ENCODE measurements around the gene NR1H3. TPM values are rescaled to one million over a fixed set of nuclear protein-coding genes. Genes with fewer than 3 reads are reported as not detected.

The NR1H3 gene
- polyA plus RNA-seq, 2 of the 4 experiments (the other 2 are of a cell fraction) = 14.5 to 18.7 TPM

DNA sequence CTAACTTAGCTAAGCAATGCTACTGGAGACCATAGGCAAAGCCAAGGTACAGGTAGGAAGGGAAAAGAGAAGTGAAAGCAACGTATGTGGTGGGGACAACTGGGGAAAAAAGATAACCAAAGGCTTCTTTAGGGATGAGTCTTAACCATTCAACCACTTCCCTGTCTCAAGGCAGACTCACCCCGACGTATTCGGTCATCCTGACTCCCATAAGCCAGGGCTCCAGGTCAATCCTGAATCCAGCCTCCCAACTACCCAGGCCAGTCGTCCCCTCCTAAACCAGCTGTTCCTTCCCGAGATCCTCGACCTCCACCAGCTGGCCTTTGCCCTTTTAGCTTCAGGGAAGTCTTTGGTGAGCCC, 9.5 kb upstream of the NR1H3 start (continued):
- TF ChIP-seq, protein P1, sequence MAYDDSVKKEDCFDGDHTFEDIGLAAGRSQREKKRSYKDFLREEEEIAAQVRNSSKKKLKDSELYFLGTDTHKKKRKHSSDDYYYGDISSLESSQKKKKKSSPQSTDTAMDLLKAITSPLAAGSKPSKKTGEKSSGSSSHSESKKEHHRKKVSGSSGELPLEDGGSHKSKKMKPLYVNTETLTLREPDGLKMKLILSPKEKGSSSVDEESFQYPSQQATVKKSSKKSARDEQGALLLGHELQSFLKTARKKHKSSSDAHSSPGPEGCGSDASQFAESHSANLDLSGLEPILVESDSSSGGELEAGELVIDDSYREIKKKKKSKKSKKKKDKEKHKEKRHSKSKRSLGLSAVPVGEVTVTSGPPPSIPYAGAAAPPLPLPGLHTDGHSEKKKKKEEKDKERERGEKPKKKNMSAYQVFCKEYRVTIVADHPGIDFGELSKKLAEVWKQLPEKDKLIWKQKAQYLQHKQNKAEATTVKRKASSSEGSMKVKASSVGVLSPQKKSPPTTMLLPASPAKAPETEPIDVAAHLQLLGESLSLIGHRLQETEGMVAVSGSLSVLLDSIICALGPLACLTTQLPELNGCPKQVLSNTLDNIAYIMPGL (CRISPR knock-in tag; IDR thresholded peaks at IDR 0.05; ENCODE audit: borderline replicate concordance) = no peak
- TF ChIP-seq HEYL (CRISPR knock-in tag; IDR thresholded peaks at IDR 0.05) = no peak

DNA sequence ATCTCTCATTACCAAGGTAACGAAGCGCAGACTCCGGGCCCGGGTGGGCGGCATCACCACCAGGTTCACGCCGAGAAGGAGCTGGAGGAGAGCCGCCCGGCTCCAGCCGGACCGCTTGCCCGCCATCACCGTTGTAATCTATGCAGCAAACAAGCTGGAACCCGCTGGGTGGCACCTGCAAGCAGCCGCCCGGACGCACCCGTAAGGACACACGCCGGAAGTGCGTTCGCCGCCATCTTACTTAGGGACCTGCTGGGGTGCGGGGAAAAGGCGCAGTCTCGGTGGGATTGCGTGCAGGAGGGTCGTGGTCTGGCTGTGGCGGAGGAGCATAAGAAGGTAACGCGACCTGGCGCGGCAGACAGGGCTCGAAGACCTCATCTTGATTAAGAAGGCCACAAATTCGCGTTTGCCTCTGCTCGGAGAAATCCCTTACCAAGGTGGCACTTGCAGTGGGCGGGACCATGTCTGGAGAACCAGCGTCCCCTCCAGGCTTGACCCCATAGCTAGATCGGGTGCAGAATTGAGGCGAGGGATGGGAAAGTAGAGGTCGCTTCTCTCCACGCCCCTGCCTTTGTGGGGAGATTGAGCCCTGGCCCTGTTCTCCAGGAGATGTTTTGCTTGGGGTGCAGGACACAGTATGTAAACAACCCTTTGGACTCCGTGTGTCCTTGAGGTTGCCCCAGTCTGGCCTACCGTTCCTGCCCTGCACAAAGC, 9.0 kb upstream of the NR1H3 start, which contains the start of gene ACP2:
Gene ACP2, minus strand, starts transcription at position 151 of the 714 bp plus-strand sequence. Its CDS starts 25 bp downstream, at position 126.
- Histone ChIP-seq H3K4me2 (peak within 1 kb of the TSS; percentile 93), H3K27ac (peak within 1 kb of the TSS; percentile 95), H3K4me1 (peaks cover 19% of the 10 kb centered on the region; the same call in 2 of the 3 replicates), H3K4me3 (peak within 1 kb of the TSS; percentile 74), H3K9me3 (no peaks in the 10 kb centered on the region)
- WGBS (ENCODE audit: missing lambda C conversion rate) = 3% methylated on average over 38 of the region's 45 CpGs
- ATAC-seq (peak; percentile 93 to 96), FAIRE-seq (no peak), DNase-seq (ENCODE audit: low read depth in 1 of 2, low spot score in 1 of 2) (peak; percentile 81 to 94)
- ChIA-PET CTCF (interaction anchor here (0.6 to 10.3 kb wide), 19 partner anchors 10 to 414 kb away, joined by 3 to 141 read pairs (median 5); partner anchors contain the start of genes DDB2, MADD and NR1H3), POLR2A (interaction anchor here (0.5 to 3.0 kb wide), 16 partner anchors 9 to 312 kb away, joined by 3 to 34 read pairs (median 5); partner anchors contain the start of genes CSTPP1, DDB2 and NR1H3)
- no peak for TF ChIP-seq NR3C1 (IDR thresholded peaks at IDR 0.05)
- no peak for TF ChIP-seq MYC (IDR thresholded peaks at IDR 0.05; ENCODE audit: borderline replicate concordance, low read length)
- peak; percentile 27; the same call in 1 of the 2 replicates for TF ChIP-seq GATA3 (IDR thresholded peaks at IDR 0.05; ENCODE audit: borderline replicate concordance)
- TF ChIP-seq FOXS1 (CRISPR knock-in tag; IDR thresholded peaks at IDR 0.05) = no peak
- peak; percentile 31 to 39; a peak in 4 of 5 replicates for TF ChIP-seq RAD21 (conservative IDR thresholded peaks at IDR 0.05 in 1 of 2, IDR thresholded peaks at IDR 0.05 in 1 of 2)
- peak; percentile 66; the same call in 1 of the 2 replicates for TF ChIP-seq HOXB13 (CRISPR knock-in tag; IDR thresholded peaks at IDR 0.05; ENCODE audit: low read depth)
- TF ChIP-seq KDM1A (IDR thresholded peaks at IDR 0.05; ENCODE audit: low read depth) = no peak
- TF ChIP-seq EHF (CRISPR knock-in tag; IDR thresholded peaks at IDR 0.05) = no peak
- no peak for TF ChIP-seq POLR2AphosphoS2 (conservative IDR thresholded peaks at IDR 0.05; ENCODE audit: low read length)
- TF ChIP-seq NPAS2 (CRISPR knock-in tag; IDR thresholded peaks at IDR 0.05; ENCODE audit: borderline replicate concordance) = no peak
- no peak for TF ChIP-seq TFCP2L1 (CRISPR knock-in tag; IDR thresholded peaks at IDR 0.05)
- TF ChIP-seq BHLHE40 (IDR thresholded peaks at IDR 0.05; ENCODE audit: low read depth, low read length) = no peak
- TF ChIP-seq, protein P2, sequence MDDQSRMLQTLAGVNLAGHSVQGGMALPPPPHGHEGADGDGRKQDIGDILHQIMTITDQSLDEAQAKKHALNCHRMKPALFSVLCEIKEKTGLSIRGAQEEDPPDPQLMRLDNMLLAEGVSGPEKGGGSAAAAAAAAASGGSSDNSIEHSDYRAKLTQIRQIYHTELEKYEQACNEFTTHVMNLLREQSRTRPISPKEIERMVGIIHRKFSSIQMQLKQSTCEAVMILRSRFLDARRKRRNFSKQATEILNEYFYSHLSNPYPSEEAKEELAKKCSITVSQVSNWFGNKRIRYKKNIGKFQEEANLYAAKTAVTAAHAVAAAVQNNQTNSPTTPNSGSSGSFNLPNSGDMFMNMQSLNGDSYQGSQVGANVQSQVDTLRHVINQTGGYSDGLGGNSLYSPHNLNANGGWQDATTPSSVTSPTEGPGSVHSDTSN (IDR thresholded peaks at IDR 0.05) = peak; percentile 80
- no peak for TF ChIP-seq FOSL2 (IDR thresholded peaks at IDR 0.05)
- no peak for TF ChIP-seq FOSL2 (CRISPR knock-in tag; IDR thresholded peaks at IDR 0.05)
- TF ChIP-seq, protein P1 (CRISPR knock-in tag; IDR thresholded peaks at IDR 0.05; ENCODE audit: borderline replicate concordance) = no peak
- no peak for TF ChIP-seq CHD4 (IDR thresholded peaks at IDR 0.05; ENCODE audit: borderline replicate concordance)
- TF ChIP-seq, protein P3, sequence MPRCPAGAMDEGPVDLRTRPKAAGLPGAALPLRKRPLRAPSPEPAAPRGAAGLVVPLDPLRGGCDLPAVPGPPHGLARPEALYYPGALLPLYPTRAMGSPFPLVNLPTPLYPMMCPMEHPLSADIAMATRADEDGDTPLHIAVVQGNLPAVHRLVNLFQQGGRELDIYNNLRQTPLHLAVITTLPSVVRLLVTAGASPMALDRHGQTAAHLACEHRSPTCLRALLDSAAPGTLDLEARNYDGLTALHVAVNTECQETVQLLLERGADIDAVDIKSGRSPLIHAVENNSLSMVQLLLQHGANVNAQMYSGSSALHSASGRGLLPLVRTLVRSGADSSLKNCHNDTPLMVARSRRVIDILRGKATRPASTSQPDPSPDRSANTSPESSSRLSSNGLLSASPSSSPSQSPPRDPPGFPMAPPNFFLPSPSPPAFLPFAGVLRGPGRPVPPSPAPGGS (IDR thresholded peaks at IDR 0.05) = peak; percentile 63; the same call in 2 of the 3 replicates
- TF ChIP-seq CHD2 (IDR thresholded peaks at IDR 0.05; ENCODE audit: low read length, partially characterized antibody) = peak; percentile 53
- peak; percentile 74; the same call in 1 of the 2 replicates for TF ChIP-seq PHF8 (IDR thresholded peaks at IDR 0.05; ENCODE audit: borderline replicate concordance, low read depth)
- TF ChIP-seq MAZ (IDR thresholded peaks at IDR 0.05; ENCODE audit: borderline replicate concordance, low read depth, low read length) = no peak
- TF ChIP-seq EP300 (IDR thresholded peaks at IDR 0.05) = no peak
- TF ChIP-seq MAFK (IDR thresholded peaks at IDR 0.05; ENCODE audit: partially characterized antibody) = no peak
- TF ChIP-seq KDM5A (IDR thresholded peaks at IDR 0.05) = peak; percentile 75
- peak; percentile 24; the same call in 1 of the 2 replicates for TF ChIP-seq HOXB5 (CRISPR knock-in tag; IDR thresholded peaks at IDR 0.05)
- TF ChIP-seq CBX8 (IDR thresholded peaks at IDR 0.05) = no peak
- TF ChIP-seq, protein P4, sequence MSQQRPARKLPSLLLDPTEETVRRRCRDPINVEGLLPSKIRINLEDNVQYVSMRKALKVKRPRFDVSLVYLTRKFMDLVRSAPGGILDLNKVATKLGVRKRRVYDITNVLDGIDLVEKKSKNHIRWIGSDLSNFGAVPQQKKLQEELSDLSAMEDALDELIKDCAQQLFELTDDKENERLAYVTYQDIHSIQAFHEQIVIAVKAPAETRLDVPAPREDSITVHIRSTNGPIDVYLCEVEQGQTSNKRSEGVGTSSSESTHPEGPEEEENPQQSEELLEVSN (IDR thresholded peaks at IDR 0.05; ENCODE audit: borderline replicate concordance, low read depth) = peak; percentile 79
- TF ChIP-seq RFX5 (IDR thresholded peaks at IDR 0.05) = peak; percentile 62; the same call in 1 of the 2 replicates
- TF ChIP-seq SMC3 (IDR thresholded peaks at IDR 0.05) = peak; percentile 36; the same call in 2 of the 3 replicates
- TF ChIP-seq POLR2A (IDR thresholded peaks at IDR 0.05; ENCODE audit: low read length) = peak; percentile 83; the same call in 1 of the 2 replicates
- TF ChIP-seq TP53 (CRISPR knock-in tag; IDR thresholded peaks at IDR 0.05) = no peak
- TF ChIP-seq, protein P5, sequence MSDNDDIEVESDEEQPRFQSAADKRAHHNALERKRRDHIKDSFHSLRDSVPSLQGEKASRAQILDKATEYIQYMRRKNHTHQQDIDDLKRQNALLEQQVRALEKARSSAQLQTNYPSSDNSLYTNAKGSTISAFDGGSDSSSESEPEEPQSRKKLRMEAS (IDR thresholded peaks at IDR 0.05) = peak; percentile 92

All from A549 (cell line).